ENCODE results near the gene LCE5A.

GRCh38 chr1:152466217-152466616, 44.4 kb upstream of the LCE5A start:
- TF ChIP-seq CEBPB (IDR thresholded peaks at IDR 0.05; ENCODE audit: low read depth) (no peak), EZH2 (IDR thresholded peaks at IDR 0.05) (no peak), SP1 (IDR thresholded peaks at IDR 0.05; ENCODE audit: low read depth) (no peak), POLR2A (IDR thresholded peaks at IDR 0.05; ENCODE audit: borderline replicate concordance, extremely low read depth, insufficient read depth, insufficient read length) (no peak), SIN3A (IDR thresholded peaks at IDR 0.05; ENCODE audit: low read depth) (no peak), YY1 (IDR thresholded peaks at IDR 0.05; ENCODE audit: extremely low read depth, insufficient replicate concordance, low read depth, low read length) (no peak), ELF1 (IDR thresholded peaks at IDR 0.05; ENCODE audit: borderline replicate concordance, low read depth) (no peak), RAD21 (IDR thresholded peaks at IDR 0.05; ENCODE audit: low read depth) (no peak), FOSL1 (IDR thresholded peaks at IDR 0.05; ENCODE audit: low read depth) (no peak)
- TF ChIP-seq, protein P1, sequence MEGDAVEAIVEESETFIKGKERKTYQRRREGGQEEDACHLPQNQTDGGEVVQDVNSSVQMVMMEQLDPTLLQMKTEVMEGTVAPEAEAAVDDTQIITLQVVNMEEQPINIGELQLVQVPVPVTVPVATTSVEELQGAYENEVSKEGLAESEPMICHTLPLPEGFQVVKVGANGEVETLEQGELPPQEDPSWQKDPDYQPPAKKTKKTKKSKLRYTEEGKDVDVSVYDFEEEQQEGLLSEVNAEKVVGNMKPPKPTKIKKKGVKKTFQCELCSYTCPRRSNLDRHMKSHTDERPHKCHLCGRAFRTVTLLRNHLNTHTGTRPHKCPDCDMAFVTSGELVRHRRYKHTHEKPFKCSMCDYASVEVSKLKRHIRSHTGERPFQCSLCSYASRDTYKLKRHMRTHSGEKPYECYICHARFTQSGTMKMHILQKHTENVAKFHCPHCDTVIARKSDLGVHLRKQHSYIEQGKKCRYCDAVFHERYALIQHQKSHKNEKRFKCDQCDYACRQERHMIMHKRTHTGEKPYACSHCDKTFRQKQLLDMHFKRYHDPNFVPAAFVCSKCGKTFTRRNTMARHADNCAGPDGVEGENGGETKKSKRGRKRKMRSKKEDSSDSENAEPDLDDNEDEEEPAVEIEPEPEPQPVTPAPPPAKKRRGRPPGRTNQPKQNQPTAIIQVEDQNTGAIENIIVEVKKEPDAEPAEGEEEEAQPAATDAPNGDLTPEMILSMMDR (IDR thresholded peaks at IDR 0.05 in 2 of 3, conservative IDR thresholded peaks at IDR 0.05 in 1 of 3; ENCODE audit: borderline replicate concordance in 1 of 3, insufficient read depth in 1 of 3, low read depth in 2 of 3, low read length in 2 of 3), result no peak
- TF ChIP-seq, protein P2, sequence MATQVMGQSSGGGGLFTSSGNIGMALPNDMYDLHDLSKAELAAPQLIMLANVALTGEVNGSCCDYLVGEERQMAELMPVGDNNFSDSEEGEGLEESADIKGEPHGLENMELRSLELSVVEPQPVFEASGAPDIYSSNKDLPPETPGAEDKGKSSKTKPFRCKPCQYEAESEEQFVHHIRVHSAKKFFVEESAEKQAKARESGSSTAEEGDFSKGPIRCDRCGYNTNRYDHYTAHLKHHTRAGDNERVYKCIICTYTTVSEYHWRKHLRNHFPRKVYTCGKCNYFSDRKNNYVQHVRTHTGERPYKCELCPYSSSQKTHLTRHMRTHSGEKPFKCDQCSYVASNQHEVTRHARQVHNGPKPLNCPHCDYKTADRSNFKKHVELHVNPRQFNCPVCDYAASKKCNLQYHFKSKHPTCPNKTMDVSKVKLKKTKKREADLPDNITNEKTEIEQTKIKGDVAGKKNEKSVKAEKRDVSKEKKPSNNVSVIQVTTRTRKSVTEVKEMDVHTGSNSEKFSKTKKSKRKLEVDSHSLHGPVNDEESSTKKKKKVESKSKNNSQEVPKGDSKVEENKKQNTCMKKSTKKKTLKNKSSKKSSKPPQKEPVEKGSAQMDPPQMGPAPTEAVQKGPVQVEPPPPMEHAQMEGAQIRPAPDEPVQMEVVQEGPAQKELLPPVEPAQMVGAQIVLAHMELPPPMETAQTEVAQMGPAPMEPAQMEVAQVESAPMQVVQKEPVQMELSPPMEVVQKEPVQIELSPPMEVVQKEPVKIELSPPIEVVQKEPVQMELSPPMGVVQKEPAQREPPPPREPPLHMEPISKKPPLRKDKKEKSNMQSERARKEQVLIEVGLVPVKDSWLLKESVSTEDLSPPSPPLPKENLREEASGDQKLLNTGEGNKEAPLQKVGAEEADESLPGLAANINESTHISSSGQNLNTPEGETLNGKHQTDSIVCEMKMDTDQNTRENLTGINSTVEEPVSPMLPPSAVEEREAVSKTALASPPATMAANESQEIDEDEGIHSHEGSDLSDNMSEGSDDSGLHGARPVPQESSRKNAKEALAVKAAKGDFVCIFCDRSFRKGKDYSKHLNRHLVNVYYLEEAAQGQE (IDR thresholded peaks at IDR 0.05; ENCODE audit: low read depth), result no peak
- TF ChIP-seq, protein P3, sequence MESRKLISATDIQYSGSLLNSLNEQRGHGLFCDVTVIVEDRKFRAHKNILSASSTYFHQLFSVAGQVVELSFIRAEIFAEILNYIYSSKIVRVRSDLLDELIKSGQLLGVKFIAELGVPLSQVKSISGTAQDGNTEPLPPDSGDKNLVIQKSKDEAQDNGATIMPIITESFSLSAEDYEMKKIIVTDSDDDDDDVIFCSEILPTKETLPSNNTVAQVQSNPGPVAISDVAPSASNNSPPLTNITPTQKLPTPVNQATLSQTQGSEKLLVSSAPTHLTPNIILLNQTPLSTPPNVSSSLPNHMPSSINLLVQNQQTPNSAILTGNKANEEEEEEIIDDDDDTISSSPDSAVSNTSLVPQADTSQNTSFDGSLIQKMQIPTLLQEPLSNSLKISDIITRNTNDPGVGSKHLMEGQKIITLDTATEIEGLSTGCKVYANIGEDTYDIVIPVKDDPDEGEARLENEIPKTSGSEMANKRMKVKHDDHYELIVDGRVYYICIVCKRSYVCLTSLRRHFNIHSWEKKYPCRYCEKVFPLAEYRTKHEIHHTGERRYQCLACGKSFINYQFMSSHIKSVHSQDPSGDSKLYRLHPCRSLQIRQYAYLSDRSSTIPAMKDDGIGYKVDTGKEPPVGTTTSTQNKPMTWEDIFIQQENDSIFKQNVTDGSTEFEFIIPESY (IDR thresholded peaks at IDR 0.05; ENCODE audit: extremely low read depth, insufficient replicate concordance, low read length), result no peak
